A549 treated with Mapracorat at 1 μM for 4 hours (cell line): ENCODE data around the gene B4GALT1. TPM values are rescaled to one million over a fixed set of nuclear protein-coding genes. Genes with fewer than 3 reads are reported as not detected.

Experiments used
- total RNA-seq: library from RNA; stranded (reverse); fragments of 200-300 nt; extraction: Qiagen RNA extraction; gene quantifications from 5 replicates; pipeline ENCODE4 v1.2.3, GENCODE V29; 2022

The B4GALT1 gene, protein sequence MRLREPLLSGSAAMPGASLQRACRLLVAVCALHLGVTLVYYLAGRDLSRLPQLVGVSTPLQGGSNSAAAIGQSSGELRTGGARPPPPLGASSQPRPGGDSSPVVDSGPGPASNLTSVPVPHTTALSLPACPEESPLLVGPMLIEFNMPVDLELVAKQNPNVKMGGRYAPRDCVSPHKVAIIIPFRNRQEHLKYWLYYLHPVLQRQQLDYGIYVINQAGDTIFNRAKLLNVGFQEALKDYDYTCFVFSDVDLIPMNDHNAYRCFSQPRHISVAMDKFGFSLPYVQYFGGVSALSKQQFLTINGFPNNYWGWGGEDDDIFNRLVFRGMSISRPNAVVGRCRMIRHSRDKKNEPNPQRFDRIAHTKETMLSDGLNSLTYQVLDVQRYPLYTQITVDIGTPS
- total RNA-seq, result 196 to 244 TPM (median 227 TPM) in 5 replicates

DNA sequence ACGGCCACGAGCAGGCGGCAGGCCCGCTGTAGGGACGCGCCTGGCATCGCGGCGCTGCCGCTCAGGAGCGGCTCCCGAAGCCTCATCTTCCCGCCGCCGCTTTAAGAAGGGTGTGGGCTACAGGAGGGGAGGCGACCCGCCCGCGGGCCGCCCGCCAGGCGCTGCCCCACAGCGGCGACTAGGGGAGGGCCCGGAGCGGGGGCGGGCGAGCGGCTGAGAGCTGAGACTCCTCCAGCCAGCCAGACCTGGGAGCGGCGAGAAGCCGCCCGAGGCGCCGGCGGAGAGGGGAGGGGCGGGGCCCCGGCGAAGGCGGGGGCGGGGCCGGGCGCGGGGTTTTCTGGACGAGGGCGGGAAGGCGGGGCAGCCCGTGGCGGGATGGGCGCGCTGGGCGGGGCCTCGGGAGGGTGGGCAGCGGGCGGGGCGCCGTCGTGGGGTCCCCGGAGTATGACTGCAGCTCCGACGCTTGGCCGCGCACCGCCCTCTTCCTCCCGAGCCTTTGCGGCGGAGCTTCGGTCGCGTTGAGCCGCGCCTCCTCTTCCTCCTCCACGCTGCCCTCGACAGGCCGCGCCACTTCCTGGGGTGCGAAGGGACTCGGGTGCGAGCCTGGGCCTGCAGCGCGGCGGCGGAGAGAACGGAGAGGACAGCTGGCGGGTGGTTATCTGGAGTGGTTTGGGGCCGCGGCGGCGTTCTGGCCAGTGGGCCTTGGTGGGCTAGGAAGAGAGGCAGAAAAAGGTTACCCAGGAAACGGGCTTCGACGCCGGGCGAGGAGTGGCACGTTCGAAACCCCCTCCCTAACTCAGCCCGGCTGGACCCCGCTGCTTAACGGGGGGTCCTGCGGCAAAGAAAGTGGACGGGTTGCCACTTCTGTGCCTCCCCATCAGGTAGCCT is at the start of gene B4GALT1:
B4GALT1 (minus strand) TSS at position 253 of the 888 bp plus-strand sequence; CDS start at position 86, 167 bp downstream.

DNA sequence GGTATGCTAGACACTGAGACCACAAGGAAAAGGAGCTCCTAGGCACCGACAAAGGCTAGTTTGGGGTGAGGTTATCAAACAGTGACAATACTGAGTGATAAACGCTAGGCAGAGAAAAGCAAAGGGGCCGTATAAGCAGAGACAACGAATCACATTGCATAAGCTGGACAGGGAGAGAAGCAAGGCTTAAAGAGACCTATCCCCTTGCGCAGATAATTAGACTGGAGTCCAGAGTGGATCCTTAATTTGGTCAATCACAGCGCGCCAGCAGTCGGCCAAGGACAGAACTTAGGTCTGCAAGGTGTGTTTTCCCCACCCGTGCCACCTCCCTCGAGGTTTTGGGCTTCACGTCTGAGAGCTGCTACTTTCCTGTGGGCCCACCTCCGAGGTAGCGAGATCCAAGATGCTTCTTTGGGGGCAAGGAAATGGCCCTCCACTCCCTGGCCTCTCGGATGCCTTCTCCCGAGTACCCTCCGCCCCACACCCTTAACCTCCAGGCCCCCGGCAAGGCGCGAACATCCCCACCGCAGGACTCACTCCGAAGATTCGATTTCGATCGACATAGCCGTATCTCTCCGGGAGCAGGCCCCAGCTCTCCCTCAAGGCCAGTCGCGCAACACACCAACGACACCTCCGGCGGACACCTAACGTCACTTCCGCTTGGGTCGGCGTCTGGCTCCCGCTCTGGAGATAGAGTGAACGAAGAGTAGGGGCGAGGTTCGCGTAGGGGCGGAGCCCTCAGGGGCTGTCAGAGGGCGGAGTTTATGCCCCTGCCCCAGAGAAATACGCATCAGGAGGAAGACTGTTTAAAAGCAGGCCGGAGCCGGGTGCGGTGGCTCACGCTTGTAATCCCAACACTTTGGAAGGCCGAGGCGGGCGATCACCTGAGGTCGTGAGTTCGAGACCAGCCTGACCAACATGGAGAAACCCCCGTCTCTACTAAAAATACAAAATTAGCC is 90.8 kb downstream of the B4GALT1 start, which contains the start of gene SMU1:
SMU1 (minus strand) TSS at position 629 of the 959 bp plus-strand sequence; CDS start at position 563, 66 bp downstream.

Other genes starting within 250 kb of the B4GALT1 start
- gene APTX, start 165.7 kb downstream of the B4GALT1 start, total RNA-seq, result 35.9 to 50.5 TPM (median 38.9 TPM) in 5 replicates
- 206 to 243 TPM (median 234 TPM) in 5 replicates for gene DNAJA1, start 142.1 kb downstream of the B4GALT1 start, total RNA-seq
- 17.3 to 22.6 TPM (median 17.6 TPM) in 5 replicates for gene SMU1, start 90.7 kb downstream of the B4GALT1 start, total RNA-seq
- gene SPINK4, start 72.8 kb upstream of the B4GALT1 start, total RNA-seq, result not detected in 5 replicates
- gene BAG1, start 97.4 kb upstream of the B4GALT1 start, total RNA-seq, result 121 to 144 TPM (median 138 TPM) in 5 replicates
- gene CHMP5, start 97.7 kb upstream of the B4GALT1 start, total RNA-seq, result 68.4 to 84.0 TPM (median 71.0 TPM) in 5 replicates
- 29.2 to 34.1 TPM (median 31.0 TPM) in 5 replicates for gene NFX1, start 123.2 kb upstream of the B4GALT1 start, total RNA-seq
- gene AQP7, start 235.2 kb upstream of the B4GALT1 start, total RNA-seq, result 0.27 to 0.59 TPM (median 0.34 TPM) in 5 replicates